HG03442 (cell line): Measurements from ENCODE around the gene SPEM1.

Experiments used
- ATAC-seq: cut with Tn5 transposase; IDR thresholded peaks from one replicate; pipeline ENCODE4 v1.9.1; 2021; ENCODE audit warnings: mild to moderate bottlenecking, moderate library complexity; ENCODE audit not compliant: unreplicated experiment

Gene SPEM1

DNA sequence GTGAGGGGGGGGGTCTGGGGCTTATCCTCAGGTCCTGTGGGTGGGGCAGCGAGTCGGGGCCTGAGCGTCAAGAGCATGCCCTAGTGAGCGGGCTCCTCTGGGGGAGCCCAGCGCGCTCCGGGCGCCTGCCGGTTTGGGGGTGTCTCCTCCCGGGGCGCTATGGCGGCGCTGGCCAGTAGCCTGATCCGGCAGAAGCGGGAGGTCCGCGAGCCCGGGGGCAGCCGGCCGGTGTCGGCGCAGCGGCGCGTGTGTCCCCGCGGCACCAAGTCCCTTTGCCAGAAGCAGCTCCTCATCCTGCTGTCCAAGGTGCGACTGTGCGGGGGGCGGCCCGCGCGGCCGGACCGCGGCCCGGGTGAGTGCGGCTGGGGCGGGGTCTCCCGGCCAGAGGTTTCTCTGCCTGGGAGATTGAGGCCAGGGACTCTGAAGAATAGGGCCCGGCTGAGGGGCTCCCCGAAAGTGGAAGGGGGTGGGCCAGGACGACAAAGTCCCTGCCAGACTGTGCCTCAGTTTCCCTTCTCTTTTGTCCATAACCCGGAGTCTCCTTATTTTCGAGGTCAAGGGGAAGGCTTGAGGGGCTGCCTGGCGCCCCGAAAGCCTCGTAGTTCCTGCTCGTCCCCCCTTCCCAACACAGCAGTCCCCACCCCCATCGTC lies 19.5 kb downstream of the SPEM1 start, which contains the start of gene FGF11:
Gene FGF11, plus strand, starts transcription at position 51 of the 651 bp plus-strand sequence. Its CDS starts 109 bp downstream, at position 160.
- no peak for ATAC-seq

DNA sequence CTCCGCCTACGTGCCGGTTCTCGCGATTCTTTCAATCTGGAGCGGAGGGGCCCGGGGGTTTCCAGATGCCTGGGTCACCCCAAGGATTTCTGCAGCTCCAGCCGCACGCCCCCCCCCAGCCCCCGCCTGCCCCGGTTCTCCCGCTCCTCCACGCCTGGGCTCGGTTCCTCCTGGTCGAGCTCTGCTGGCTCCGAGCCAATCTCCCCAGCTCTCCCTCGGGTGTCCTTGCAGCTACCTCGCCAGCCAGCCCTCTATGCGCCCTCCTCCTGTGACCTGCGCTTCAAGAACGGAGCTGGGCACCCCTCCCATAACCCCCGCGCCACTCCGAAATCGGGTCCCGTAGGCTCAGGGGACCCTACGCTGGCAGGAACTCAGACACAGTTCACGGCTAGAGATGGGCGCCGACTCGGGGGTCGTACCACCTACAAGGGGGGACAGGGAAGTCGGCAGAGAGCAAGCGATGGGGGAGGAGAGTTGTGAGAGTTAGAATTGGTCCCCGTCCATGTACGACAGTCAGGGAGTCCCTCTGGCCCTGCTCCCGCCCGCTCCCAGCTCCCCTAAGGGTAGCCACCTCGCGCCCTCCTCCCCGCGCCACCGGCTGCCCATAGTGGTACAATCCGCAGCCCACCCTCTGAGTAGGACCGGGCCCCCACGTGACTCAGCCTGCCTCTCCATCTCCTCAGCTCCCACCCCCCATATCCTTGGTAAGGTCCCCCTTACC lies 20.1 kb downstream of the SPEM1 start:
- ATAC-seq: no peak

DNA sequence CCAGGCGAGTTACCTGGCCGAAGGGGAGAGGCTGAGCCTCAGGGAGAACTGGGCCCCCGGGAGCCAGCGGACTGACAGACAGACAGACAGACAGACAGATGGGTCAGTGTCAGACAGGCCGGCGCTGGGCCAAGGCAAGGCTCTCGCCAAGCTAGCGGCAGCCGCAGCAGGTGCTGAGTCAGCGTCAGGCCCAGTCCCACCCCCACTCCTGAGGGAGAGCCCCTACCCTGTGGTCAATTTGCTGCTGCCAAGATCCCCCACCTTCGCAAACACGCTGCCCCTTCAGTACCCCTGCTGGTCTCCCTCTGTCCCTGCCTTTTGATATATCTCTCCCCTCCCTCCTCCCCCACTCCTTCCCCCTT lies 20.7 kb downstream of the SPEM1 start:
- no peak for ATAC-seq

DNA sequence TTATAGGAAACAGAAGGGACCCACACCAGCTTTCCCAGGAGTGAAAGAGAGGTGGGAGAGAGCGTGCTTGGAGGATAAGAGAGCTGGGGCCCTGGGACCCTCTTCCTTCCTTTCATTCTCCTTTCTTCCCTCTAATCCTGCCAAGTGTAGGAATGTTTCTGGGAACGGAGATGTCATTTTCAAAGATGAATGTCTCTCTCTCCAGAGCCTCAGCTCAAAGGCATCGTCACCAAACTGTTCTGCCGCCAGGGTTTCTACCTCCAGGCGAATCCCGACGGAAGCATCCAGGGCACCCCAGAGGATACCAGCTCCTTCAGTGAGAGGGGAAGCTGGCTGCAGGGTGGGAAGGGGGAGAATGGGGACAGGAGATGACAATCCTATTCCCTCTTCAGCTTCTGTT lies 21.1 kb downstream of the SPEM1 start:
- ATAC-seq: no peak

DNA sequence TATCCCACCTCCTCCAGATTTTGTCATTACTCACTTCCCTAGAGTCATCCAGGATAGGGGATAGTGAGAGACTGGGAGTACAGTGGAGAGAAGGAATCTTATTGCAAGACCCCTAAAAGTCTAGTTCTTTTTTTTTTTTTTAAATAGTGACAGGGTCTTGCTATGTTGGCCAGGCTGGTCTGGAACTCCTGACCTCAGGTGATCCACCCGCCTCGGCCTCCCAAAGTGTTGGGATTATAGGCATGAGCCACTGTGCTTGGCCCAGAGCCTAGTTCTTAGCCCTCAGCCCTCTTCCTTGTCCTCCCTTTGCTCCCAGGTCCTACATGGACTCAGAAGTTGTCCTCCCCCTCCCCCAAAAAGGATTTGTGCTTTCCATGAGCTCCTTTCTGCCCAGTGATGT lies 22.0 kb downstream of the SPEM1 start:
- ATAC-seq: no peak

DNA sequence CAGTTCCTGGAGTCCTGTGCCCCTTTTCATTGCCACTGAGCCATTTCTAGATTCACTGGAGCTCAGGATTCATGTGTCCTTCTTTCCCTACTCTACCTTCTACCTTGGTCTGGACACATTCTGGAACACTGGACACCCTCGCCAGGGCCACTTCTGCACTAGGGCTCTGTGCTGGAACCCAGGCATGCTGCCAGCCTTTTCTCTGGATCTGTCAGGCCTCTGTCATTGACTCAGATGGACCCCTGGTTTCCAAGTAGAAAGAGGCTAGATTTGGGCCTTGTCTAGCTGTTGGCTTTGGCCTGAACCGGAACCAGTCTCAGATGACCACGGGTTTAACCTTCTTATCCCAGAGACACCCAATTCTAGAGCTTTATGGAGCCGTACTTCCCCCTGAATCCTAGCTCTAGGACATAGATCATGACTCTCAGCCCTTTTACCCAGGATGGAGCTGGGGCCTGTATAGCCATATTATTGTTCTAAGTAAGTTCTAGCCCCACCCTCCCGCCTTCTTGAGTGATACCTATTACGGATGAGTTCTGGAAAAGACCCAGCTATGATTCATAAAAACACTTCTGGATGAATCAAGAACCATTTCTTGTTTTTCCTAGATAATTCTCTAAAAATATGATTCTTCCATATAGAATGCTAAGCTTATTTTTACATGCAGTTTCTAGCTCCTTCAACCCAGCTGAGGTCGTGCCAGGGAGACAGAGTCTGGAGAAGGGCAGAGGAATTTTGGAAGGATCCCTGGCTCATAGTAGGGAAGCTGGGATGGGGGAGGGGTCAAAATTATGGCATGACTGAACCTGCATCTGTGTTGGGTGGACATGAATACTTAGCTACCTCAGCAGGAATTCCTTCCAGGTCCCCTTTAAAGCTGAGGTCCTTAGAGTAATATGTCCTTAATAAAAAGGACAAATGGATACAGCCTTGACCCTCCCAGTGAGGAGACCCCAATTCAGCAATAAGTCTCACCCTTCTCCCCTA lies 23.7 kb downstream of the SPEM1 start:
- no peak for ATAC-seq

DNA sequence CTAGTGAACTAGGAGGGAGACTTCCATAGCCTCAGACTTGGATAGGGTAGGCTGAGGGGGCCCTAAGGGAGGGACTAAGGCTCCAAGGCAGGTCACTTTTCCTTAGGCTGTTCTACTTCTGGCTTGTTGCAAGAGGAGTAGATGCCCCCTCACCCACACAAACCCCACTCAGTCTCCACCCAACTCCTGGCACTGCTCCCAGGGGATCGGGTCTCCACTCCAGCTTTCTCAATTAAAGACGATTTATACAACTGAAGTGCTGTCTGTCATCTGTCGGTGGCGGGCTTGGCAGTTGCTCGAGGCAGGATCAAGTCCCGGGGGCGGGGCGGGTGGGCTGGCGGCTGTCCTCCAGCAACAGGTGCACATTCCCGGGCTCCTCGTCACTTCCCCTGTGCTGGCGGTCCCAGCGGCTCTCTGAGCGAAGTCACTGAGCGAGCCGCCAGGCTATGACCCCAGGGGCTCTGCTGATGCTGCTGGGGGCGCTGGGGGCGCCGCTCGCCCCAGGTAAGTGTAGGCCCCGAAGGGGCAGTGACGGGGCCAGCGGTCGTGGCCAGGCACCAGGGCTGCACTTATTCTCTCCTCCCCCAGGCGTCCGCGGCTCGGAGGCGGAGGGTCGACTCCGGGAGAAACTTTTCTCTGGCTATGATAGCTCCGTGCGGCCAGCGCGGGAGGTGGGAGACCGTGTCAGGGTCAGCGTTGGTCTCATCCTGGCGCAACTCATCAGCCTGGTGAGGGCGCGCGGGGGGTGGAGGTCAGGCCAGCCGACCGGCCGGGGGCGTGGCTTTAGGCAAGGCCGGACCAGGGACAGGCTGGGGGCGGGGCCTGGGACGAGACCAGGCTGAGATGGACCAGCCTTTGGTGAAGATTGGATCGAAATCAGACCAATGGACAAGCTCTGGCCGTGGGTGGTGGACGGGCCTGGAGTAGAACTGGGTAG lies 24.8 kb downstream of the SPEM1 start, which contains the start of gene CHRNB1:
Gene CHRNB1, plus strand, starts transcription at position 380 of the 937 bp plus-strand sequence. Its CDS starts 67 bp downstream, at position 447.
- no peak for ATAC-seq

DNA sequence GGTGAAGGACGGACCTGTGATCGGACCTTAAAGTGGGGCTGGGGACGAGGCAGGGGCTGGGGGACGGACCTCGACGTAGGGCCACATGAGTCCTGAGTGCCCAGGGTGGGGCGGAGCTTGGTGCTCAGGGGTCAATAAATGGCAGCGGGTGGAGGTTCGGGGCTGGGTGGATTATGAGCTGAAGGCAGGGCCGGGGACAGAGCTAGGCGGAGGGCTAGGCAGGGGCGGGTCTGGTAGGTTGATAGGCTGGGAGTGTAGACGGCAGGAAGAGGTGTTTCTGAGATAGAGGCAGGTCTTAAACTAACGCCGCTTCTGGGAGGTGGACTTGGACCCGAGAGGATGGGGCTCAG lies 25.5 kb downstream of the SPEM1 start:
- ATAC-seq: no peak

DNA sequence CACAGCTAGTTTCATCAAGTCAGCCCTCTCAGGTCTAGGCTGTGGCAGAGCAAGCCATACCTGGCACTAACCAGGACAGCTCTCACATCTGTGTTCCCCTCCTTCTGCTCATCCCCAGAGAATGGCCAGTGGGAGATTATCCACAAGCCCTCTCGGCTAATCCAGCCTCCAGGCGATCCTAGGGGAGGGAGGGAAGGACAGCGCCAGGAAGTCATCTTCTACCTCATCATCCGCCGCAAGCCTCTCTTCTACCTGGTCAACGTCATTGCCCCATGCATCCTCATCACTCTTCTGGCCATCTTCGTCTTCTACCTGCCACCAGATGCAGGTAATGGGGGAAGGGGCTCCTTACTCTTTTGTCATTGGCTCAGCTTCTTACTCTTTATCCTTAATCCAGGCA lies 28.3 kb downstream of the SPEM1 start:
- no peak for ATAC-seq

DNA sequence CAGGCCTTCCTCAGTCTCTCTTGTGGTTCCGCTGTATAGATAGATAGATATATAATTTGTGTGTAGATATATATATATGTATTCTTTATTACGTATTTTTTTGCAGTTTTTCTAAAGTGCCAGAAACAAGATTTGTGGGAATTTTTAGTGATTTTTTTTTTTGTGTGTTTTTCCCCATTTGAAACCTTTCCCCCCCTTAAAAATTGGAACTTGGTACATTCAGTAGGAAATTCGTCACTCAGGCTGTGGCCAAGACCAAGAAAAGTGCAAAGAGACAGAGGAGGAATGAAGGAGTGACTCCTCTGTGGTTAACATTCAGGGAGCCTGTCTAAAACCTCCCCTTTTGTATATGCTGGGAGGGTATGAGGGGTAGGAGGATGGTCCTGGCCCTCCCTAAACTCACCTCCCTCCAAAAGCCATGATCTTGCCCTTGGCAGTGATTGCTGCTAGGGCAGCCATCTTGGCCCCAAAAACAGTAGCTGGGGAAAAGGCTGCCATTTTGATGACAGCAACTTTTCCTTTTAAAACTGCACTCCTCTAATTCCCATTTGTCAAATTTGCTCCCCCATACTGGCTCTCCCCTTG lies 39.9 kb downstream of the SPEM1 start:
- ATAC-seq: no peak

DNA sequence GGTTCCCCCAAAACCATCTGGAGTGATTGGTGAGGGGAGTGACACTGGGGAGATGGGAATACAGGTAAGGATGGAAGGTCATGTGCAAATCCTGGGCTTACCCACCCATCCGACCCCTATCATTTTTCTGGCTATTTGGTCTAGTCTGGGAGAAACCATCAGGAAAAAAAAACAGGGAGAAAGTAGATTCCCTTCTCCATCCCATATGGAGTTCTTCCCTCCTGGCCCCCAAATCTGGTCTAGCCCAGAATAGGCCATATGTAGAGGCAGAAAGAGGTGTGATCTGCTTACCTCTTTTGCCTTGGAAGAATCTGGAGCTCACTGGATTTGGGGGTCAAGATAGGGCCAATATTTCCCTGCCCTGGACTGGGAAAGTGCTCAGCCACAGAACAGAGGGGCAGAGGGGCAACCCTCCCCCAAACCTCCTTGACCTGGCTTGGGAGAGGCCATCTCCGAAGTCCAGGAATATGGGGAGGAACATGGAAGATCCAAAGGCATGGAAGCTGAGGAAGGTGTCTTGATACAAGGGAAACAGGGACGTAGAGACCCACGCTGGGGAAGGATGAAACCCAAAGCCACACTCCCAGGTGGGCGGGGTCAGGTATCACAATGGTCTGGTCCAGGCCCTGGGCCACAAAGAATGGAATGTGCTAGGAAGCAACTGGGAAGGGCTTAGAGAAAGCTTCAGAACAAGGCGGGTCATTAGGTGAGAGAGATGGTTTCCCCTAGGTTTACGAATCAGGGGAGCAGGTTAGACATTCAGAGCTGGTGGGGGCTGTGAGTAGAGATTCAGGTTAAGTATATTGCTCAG lies 40.9 kb downstream of the SPEM1 start:
- no peak for ATAC-seq

DNA sequence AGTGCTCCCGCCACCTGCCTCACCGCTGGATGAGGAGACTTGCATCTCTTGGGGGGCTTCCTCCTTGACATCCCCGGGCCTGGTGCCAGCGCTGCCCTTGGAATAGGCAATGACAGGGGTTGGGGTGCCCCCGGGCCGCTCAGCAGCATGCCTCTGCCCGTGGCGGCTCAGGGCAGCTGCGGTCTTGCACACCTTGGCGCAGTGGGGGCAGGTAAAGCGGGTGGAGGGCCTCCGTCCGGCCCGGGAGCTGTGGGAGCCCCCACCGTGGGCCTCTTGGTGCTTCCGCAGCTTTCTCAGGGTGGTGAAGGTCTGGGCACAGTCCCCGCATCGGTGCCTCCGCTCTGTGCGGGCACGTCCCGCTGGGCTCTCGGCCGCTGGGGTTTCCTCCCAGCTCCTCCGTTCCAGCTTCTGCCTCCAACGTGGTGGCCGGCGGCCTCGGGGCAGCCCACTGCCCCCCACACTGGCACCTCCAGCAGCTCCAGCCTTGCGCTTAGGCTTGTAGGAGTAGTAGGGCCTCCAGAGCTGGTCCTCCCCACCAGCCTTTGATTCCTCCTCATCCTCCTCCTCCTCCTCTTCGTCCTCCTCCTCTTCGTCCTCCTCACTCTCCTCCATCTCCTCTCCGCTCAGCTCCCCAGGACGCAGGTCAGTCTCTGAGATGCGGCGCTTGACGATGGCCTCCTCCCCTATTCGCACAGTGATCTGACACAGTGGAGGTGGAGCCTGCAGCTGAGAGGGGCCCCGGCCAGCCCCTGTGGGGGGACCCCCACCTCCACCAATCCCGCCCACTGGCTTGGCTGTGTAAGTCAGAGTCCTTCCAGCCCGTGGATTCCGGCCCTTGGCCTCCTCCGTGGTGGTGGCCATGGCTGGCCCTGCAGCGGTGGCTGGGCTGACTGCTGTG lies 42.6 kb downstream of the SPEM1 start:
- no peak for ATAC-seq

DNA sequence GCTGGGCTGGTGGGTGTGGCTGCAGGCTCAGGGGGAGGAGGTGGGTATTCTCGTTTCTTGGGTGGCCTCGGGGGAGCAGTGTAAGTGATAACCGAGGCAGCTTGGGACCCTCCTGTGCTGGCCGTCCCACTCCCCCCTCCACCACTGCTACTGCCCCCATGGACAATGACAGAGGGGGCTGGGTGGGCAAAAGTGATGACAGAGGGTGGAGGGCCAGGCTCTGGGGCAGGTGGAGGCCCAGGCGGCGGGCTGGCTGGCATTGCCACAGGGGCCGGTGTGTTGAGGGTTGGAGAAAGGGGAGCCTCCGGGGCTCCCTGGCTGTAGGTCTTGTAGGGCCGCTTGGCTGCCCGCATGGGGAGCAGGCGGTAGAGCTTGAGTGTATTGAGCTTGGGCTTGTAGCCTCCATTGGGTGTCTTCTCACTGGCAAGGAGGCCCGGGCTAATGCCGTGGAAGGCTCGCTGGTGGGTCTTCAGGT lies 43.3 kb downstream of the SPEM1 start:
- ATAC-seq: no peak

DNA sequence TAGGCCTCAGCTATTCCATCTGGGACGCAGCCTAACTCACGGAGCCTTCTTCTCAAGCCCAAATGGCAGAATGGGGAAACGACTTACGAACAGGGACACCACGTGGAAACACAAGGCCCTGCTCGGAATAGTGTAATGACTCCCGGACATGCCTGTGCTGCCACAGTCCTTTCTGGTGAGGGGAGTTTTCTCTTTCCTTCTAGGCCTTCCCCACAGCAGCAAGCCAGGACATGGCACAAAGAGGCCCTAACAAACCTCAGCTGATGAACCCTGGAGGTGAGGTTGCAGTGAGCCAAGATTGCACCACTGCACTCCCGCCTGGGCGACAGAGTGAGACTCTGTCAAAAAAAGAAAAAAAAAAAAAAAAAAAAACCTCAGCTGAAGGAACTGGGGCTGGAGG lies 44.0 kb downstream of the SPEM1 start:
- no peak for ATAC-seq

DNA sequence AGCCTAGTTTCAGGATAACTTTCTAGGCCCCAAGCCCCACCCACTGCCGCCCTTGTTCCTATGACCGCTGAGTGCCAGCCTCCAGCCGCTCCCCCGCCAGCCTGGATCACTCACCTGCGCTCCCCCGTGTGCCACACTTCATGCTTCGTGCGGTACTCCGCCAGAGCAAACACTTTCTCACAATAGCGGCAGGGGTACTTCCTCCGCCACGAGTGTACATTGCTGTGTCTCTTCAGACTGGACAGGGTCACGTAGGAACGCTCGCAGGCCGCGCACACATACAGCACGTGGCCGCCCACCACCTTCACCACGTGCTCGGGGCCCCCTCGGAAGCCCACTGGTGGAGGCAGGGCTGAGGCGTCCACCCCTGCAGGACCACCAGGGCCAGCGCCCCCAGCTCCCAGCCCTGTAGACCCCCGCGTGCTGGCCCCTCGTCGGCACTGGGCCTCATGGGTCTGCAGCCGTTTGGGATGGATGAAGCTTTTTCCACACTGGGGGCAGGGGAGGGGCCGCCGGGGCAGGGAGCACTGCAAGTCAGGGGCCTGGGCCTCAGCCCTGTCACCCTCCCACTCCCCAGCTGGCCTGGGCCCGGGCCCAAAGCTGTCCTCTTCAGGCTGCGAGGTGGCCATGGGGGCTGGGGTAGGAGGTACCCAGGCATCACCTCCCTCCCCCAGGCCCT lies 45.6 kb downstream of the SPEM1 start:
- ATAC-seq: no peak

DNA sequence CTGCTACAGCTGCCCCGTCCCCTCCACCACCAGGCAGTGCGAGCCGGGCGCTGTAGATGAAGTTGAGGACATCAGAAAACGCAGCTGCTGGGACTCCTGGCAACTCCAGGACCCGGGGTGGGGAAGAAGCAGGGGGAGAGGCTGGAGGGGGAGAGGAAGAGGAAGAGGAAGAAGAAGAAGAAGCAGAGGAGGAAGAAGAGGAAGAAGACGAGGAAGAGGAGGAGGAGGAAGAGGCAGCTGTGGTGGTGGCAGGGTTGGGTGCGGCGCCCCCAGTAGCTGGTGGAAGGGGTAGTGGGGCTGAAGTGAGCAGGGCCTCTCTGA lies 46.2 kb downstream of the SPEM1 start:
- no peak for ATAC-seq

DNA sequence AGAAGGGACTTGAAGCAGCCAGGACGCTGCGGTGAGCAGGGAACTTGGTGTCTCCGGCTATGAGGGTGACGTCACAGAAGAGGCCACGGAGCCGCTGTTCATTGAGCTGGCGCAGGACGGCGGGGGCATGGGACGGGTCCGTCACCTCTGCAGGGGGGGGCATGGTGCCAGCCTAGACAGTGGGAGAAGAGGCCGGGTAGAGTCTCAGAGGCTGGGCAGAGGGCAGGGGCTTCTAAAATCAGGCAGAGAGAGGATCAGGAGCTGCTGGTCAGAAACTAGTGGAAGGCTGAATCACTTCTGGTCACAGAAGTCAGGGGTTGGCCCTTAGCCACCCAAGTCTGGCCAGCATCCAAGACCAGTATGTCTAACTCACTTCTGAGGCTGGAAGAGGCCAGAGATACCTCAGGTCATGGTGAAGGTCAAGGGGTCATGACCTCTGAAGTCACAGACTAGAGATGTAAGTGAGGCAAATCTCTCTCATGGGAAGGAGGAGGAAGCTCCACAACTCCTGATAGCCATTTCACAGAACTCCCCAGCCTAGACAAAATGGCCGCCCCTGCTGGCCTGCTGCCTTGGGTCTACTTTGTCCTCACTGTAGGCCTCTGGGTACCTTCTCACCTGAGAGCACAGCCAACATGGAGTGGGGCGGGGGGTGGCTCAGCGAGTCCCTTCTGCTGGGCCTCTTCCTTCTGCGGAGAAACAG lies 46.7 kb downstream of the SPEM1 start:
- ATAC-seq: no peak
